ENCODE measurements around the gene EPN1.

GRCh38 chr19:55650602-55651230 lies 24.3 kb upstream of the EPN1 start:
- TF ChIP-seq GATA3 (IDR thresholded peaks at IDR 0.05; ENCODE audit: low read depth, low read length): no peak
- TF ChIP-seq GATA2 (IDR thresholded peaks at IDR 0.05; ENCODE audit: low read depth, low read length): no peak
